HCT116 (cell line): ENCODE data around the gene POC1A. TPM values are rescaled to one million over a fixed set of nuclear protein-coding genes. Genes with fewer than 3 reads are reported as not detected.

Source experiments
- ATAC-seq: fragments of 200-7000 bp; cut with Tn5 transposase; 2 replicates; pipeline ENCODE4 v1.9.1; 2020; ENCODE audit warnings: mild to moderate bottlenecking, moderate library complexity
- BruUV-seq: library from RNA; stranded (reverse); fragments of 400-500 nt; replicated peaks from 2 replicates; lab custom pipeline; 2021; lab: Mats Ljungman, UMichigan
- CTCF ChIA-PET: fragments of 300-600 bp; sonication (Branson Sonifier 250); formaldehyde crosslinking; loops from one replicate; lab custom pipeline; 2021; ENCODE audit warnings: antibody characterized with exemption; lab: Charles Lee
- POLR2A ChIA-PET: fragments of 300-600, 350-600 bp; sonication (Branson Sonifier 250); formaldehyde crosslinking; loops from one replicate; lab custom pipeline; 2021; ENCODE audit warnings: antibody characterized with exemption; lab: Charles Lee
- RAD21 ChIA-PET, 2 experiments: fragments of 300-600 bp; sonication (Branson Sonifier 250); formaldehyde crosslinking; loops; one replicate each; lab custom pipeline; 2023; ENCODE audit warnings: low total read pairs in 2 of 2; ENCODE audit not compliant: uncharacterized antibody in 2 of 2, unreplicated experiment in 2 of 2, low non-redundant PET in 1 of 2; lab: Charles Lee
- DNase-seq: peaks from one replicate; pipeline ENCODE4 v3.0.0-alpha.2; 2010; ENCODE audit warnings: low read depth, low spot score
- H2AFZ ChIP-seq: fragments of 200-600 bp; shearing (Covaris generic), sonication (generic); 2 replicates; pipeline ENCODE4 v1.6.1; 2017; ENCODE audit warnings: low read depth, mixed run types, mixed read lengths, antibody characterized with exemption, low read length; ENCODE audit not compliant: poor library complexity, severe bottlenecking
- H3K27ac ChIP-seq: 2 replicates; pipeline ENCODE4 v1.5.1; 2012; ENCODE audit warnings: low read depth, low read length
- H3K27me3 ChIP-seq: fragments of 200-600 bp; sonication (generic); 2 replicates; pipeline ENCODE4 v1.6.1; 2016; ENCODE audit warnings: mixed run types, low read length, mixed read lengths; ENCODE audit not compliant: insufficient read depth
- H3K36me3 ChIP-seq, 2 experiments: fragments of 200-500 bp in 1 of 2; fragments of 200-600 bp in 1 of 2; sonication (Bioruptor generic) in 1 of 2; sonication (generic) in 1 of 2; 2 replicates each; pipeline versions ENCODE4 v1.5.1 to v1.6.1; 2014 to 2016; ENCODE audit warnings: low read length in 2 of 2, inconsistent platforms in 1 of 2, mixed read lengths in 1 of 2, mixed run types in 1 of 2; ENCODE audit not compliant: insufficient read depth in 2 of 2, control insufficient read depth in 1 of 2
- H3K4me1 ChIP-seq, 2 experiments: fragments of 200-600 bp in 1 of 2; sonication (generic) in 1 of 2; 2 replicates each; pipeline versions ENCODE4 v1.5.1 to v1.6.1; 2012 to 2017; ENCODE audit warnings: low read length in 2 of 2, inconsistent platforms in 1 of 2, mild to moderate bottlenecking in 1 of 2, mixed read lengths in 1 of 2, mixed run types in 1 of 2, moderate library complexity in 1 of 2; ENCODE audit not compliant: insufficient read depth in 2 of 2, control insufficient read depth in 1 of 2
- H3K4me2 ChIP-seq: fragments of 200-600 bp; sonication (generic); 2 replicates; pipeline ENCODE4 v1.6.1; 2017; ENCODE audit warnings: mixed run types, low read length, mixed read lengths
- H3K4me3 ChIP-seq, 2 experiments: fragments of 200-600 bp in 1 of 2; sonication (generic) in 1 of 2; replicated peaks in 1 of 2; 2 replicates each; pipeline ENCODE4 v1.5.1; 2011 to 2016; ENCODE audit warnings: low read length in 2 of 2, control low read depth in 1 of 2, low read depth in 1 of 2, mild to moderate bottlenecking in 1 of 2, mixed read lengths in 1 of 2, mixed run types in 1 of 2
- H3K79me2 ChIP-seq: fragments of 200-600 bp; sonication (generic); 2 replicates; pipeline ENCODE4 v1.6.1; 2017; ENCODE audit warnings: mild to moderate bottlenecking, mixed run types, low read length, moderate library complexity, mixed read lengths; ENCODE audit not compliant: insufficient read depth
- H3K9ac ChIP-seq: fragments of 200-600 bp; sonication (generic); 2 replicates; pipeline ENCODE4 v1.6.1; 2016; ENCODE audit warnings: low read length, mixed read lengths
- H3K9me2 ChIP-seq: fragments of 200-600 bp; sonication (generic), shearing (Covaris generic); 2 replicates; pipeline ENCODE4 v1.6.1; 2017; ENCODE audit warnings: mixed run types, mild to moderate bottlenecking, moderate library complexity; ENCODE audit not compliant: insufficient read depth
- H3K9me3 ChIP-seq, 2 experiments: fragments of 200-500 bp in 1 of 2; fragments of 200-600 bp in 1 of 2; sonication (Bioruptor generic) in 1 of 2; sonication (generic) in 1 of 2; 2 replicates each; pipeline ENCODE4 v1.6.1; 2014 to 2017; ENCODE audit warnings: low read length in 2 of 2, mixed read lengths in 2 of 2, inconsistent platforms in 1 of 2, low read depth in 1 of 2, mild to moderate bottlenecking in 1 of 2, mixed run types in 1 of 2, moderate library complexity in 1 of 2; ENCODE audit not compliant: control insufficient read depth in 1 of 2, insufficient read depth in 1 of 2
- H4K20me1 ChIP-seq: fragments of 200-600 bp; sonication (generic), shearing (Covaris generic); 2 replicates; pipeline ENCODE4 v1.6.1; 2017; ENCODE audit warnings: mixed run types, mild to moderate bottlenecking, moderate library complexity; ENCODE audit not compliant: insufficient read depth
- CBX3 ChIP-seq: IDR thresholded peaks from 2 replicates; pipeline ENCODE4 v1.6.1; 2012; ENCODE audit warnings: low read depth
- EZH2 ChIP-seq: fragments of 200-600 bp; sonication (generic); IDR thresholded peaks from 2 replicates; pipeline ENCODE4 v1.6.1; 2017; ENCODE audit warnings: antibody characterized with exemption, mixed run types
- POLR2AphosphoS5 ChIP-seq: IDR thresholded peaks from 2 replicates; pipeline ENCODE4 v1.6.1; 2011; ENCODE audit warnings: mild to moderate bottlenecking, low read depth, low read length, moderate library complexity
- RAD21 ChIP-seq: IDR thresholded peaks from 2 replicates; pipeline ENCODE4 v1.6.1; 2012; ENCODE audit warnings: low read depth, mild to moderate bottlenecking
- ZFX ChIP-seq: fragments of 450-650 bp; IDR thresholded peaks from 2 replicates; pipeline ENCODE4 v1.6.1; 2017
- intact Hi-C: fragments of 100-400 bp; cut with micrococcal nuclease; formaldehyde crosslinking; loops from 2 replicates; pipeline ENCODE4 v1.10.0; 2022
- total RNA-seq: library from RNA; stranded (reverse); gene quantifications from one replicate; pipeline ENCODE4 v1.2.1, GENCODE V29; 2021; ENCODE audit not compliant: unreplicated experiment
- TF ChIP-seq, protein P1 (sequence below), 3 experiments: fragments of 200-600 bp in 1 of 3; sonication (generic) in 1 of 3; IDR thresholded peaks in 2 of 3; conservative IDR thresholded peaks in 1 of 3; 2 replicates each; pipeline ENCODE4 v1.5.1; 2012 to 2017; ENCODE audit warnings: low read depth in 2 of 3, low read length in 2 of 3, antibody characterized with exemption in 1 of 3, borderline replicate concordance in 1 of 3, control low read depth in 1 of 3, mild to moderate bottlenecking in 1 of 3, mixed read lengths in 1 of 3, mixed run types in 1 of 3, moderate library complexity in 1 of 3; ENCODE audit not compliant: insufficient read depth in 1 of 3
- TF ChIP-seq, protein P2 (sequence below): IDR thresholded peaks from 2 replicates; pipeline ENCODE4 v1.6.1; 2012; ENCODE audit warnings: low read depth
- TF ChIP-seq, protein P3 (sequence below): IDR thresholded peaks from 2 replicates; pipeline ENCODE4 v1.6.1; 2012

Gene POC1A
- total RNA-seq, 1 experiment from 2014 or later = 34.0 TPM

DNA sequence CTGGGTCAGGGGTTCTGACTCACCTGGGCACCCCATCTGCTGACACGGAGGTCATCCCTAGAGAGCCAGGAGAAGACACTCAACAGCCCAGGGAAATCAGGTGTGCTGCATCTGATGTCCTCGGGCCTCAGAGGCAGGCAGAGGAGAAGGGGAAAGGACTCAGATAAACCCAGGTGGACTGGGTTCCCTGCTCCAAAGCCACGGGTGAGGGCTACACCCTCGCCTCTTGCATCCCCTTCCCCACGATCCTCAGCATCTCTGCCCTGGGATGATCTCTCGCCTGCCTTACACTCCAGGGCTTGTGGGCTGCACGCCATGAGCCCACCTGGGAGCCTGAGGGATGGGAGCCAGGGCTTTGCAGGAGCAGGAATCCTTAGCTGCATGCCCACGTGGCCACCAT is 89.7 kb downstream of the POC1A start:
- peaks cover 5 to 27% of the 10 kb centered on the region in 2 experiments for H3K4me1 ChIP-seq
- no peak overlapping the region for H3K4me3 ChIP-seq
- H3K9ac ChIP-seq = no peak overlapping the region
- BruUV-seq = no TSS peak
- intact Hi-C loops = no loop called here
- H3K27me3 ChIP-seq = no peaks in the 10 kb centered on the region
- RAD21 ChIA-PET = interaction anchor here in 1 of 2 experiments (0.8 kb wide), 1 partner anchor 8 kb away, joined by 3 read pairs; no protein-coding TSS in a partner anchor
- no peaks in the 10 kb centered on the region for H4K20me1 ChIP-seq
- CTCF ChIA-PET = no interaction called here
- ATAC-seq (no peak), DNase-seq (no peak)
- no peak overlapping the region for H2AFZ ChIP-seq
- no peaks in the 10 kb centered on the region for H3K79me2 ChIP-seq
- H3K27ac ChIP-seq = no peak overlapping the region
- TF ChIP-seq CBX3 (no peak), EZH2 (no peak), RAD21 (no peak), POLR2AphosphoS5 (no peak), ZFX (no peak)
- TF ChIP-seq, protein P1, sequence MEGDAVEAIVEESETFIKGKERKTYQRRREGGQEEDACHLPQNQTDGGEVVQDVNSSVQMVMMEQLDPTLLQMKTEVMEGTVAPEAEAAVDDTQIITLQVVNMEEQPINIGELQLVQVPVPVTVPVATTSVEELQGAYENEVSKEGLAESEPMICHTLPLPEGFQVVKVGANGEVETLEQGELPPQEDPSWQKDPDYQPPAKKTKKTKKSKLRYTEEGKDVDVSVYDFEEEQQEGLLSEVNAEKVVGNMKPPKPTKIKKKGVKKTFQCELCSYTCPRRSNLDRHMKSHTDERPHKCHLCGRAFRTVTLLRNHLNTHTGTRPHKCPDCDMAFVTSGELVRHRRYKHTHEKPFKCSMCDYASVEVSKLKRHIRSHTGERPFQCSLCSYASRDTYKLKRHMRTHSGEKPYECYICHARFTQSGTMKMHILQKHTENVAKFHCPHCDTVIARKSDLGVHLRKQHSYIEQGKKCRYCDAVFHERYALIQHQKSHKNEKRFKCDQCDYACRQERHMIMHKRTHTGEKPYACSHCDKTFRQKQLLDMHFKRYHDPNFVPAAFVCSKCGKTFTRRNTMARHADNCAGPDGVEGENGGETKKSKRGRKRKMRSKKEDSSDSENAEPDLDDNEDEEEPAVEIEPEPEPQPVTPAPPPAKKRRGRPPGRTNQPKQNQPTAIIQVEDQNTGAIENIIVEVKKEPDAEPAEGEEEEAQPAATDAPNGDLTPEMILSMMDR (IDR thresholded peaks at IDR 0.05 in 2 of 3, conservative IDR thresholded peaks at IDR 0.05 in 1 of 3; ENCODE audit: borderline replicate concordance in 1 of 3, insufficient read depth in 1 of 3, low read depth in 2 of 3, low read length in 2 of 3) = no peak
- TF ChIP-seq, protein P2, sequence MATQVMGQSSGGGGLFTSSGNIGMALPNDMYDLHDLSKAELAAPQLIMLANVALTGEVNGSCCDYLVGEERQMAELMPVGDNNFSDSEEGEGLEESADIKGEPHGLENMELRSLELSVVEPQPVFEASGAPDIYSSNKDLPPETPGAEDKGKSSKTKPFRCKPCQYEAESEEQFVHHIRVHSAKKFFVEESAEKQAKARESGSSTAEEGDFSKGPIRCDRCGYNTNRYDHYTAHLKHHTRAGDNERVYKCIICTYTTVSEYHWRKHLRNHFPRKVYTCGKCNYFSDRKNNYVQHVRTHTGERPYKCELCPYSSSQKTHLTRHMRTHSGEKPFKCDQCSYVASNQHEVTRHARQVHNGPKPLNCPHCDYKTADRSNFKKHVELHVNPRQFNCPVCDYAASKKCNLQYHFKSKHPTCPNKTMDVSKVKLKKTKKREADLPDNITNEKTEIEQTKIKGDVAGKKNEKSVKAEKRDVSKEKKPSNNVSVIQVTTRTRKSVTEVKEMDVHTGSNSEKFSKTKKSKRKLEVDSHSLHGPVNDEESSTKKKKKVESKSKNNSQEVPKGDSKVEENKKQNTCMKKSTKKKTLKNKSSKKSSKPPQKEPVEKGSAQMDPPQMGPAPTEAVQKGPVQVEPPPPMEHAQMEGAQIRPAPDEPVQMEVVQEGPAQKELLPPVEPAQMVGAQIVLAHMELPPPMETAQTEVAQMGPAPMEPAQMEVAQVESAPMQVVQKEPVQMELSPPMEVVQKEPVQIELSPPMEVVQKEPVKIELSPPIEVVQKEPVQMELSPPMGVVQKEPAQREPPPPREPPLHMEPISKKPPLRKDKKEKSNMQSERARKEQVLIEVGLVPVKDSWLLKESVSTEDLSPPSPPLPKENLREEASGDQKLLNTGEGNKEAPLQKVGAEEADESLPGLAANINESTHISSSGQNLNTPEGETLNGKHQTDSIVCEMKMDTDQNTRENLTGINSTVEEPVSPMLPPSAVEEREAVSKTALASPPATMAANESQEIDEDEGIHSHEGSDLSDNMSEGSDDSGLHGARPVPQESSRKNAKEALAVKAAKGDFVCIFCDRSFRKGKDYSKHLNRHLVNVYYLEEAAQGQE = no peak
- TF ChIP-seq, protein P3, sequence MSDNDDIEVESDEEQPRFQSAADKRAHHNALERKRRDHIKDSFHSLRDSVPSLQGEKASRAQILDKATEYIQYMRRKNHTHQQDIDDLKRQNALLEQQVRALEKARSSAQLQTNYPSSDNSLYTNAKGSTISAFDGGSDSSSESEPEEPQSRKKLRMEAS = no peak
- POLR2A ChIA-PET = no interaction called here
- no peak overlapping the region for H3K4me2 ChIP-seq
- H3K9me2 ChIP-seq = no peaks in the 10 kb centered on the region
- H3K9me3 ChIP-seq = no peaks in the 10 kb centered on the region
- no peaks in the 10 kb centered on the region for H3K36me3 ChIP-seq
